HG02973 (cell line): ENCODE measurements around the gene MIA.
"Not testable (repeated sequence)": the region's sequence is repeated elsewhere in the genome, so short reads cannot be mapped to it uniquely, and the experiment has no call there.

Source experiments
- ATAC-seq: cut with Tn5 transposase; IDR thresholded peaks from one replicate; pipeline ENCODE4 v1.9.1; 2021; ENCODE audit warnings: moderate library complexity; ENCODE audit not compliant: unreplicated experiment

The MIA gene

DNA sequence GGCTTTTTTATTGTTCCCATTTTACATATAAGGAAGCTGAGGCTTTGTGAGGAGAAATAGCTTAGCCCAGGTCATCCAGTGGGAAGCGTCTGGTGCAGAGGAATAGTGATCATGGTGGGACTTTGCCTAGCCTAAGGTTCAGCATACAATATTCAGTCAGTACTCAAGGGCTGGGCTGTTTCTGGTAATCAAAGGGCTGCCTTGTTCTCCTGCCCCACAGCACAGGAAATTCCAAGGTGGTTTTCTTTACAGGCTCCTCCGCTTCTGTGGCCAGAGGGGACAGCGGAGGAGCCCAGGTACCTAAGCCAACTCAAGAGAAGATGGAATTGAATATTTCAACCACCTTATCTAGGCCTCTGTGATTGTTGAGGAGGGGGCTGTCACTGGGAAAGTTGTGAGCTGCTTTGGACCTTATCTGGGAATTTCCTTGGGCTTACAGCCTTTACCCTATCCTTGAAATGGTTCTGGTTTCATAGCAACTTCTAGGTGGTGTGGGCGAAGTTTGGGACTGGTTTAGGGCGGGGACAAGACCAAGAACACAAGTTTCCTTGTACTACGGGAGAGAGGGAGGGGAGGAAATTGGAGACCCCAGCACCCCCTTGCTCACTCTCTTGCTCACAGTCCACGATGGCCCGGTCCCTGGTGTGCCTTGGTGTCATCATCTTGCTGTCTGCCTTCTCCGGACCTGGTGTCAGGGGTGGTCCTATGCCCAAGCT lies at the start of gene MIA:
Gene MIA (plus strand): TSS at position 606 of the 716 bp plus-strand sequence. CDS start 22 bp downstream, at position 628.
- no peak for ATAC-seq

DNA sequence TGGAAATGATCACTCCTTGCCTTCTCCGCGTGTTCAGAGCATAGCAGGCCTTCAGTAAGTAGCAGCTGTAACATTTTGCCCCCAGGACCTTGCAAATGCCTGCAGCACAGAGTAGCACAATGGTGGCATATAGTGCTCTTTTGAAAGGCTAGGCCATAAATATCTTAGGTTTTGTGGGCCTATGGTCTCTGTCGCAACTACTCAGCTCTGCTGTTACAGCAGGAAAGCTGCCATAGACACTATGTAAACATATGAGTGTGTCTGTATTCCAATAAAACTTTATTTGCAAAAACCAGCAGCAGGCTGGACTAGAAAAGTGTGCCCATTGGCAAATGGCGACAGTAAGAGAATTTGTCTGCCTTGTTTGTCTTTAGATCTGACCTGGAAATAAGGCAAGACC lies 49.0 kb upstream of the MIA start:
- ATAC-seq, result no peak

DNA sequence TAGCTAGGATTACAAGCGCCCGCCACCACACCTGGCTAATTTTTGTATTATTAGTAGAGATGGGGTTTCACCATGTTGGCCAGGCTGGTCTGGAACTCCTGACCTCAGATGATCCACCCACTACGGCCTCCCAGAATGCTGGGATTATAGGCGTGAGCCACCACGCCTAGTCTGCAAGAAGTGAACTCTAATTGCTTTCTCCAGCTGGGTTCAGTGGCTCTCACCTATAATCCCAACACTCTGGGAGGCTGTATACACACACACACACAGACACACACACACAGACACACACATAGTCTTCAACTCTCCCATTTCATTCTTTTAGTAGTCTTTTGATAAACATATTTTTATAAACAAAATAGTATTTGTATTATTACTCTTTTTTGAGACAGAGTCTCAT lies 45.3 kb upstream of the MIA start:
- ATAC-seq, result not testable (repeated sequence)

DNA sequence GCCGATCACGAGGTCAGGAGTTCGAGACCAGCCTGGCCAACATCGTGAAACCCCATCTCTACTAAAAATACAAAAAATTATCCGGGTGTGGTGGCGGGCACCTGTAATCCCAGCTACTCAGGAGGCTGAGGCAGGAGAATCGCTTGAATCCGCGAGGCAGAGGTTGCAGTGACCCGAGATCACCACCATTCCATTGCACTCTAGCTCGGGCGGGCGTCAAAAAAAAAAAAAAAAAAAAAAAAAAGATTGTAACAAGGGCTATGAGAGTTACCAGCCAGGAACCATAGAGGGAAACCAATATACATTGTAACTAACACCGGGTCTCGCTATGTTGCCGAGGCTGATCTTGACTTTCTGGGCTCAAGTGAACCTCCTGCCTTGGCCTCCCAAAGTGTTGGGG lies 43.0 kb upstream of the MIA start:
- ATAC-seq, result not testable (repeated sequence)

DNA sequence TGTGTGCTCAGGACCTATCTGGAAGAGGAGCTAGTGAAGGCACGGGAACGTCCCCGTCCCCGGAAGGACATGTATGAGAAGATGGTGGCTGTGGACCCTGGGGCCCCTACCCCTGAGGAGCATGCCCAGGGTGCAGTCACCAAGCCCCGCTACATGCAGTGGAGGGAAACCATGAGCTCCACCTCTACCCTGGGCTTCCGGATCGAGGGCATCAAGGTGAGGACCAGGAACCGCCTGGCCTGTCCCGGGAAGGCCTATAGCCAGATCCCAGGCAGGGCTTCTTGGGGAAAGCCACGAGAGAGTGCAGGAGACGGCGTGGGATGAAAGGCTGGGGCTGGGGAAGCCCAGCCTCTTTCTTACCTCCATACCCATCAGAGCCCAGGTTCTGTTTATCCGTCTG lies 42.2 kb upstream of the MIA start:
- no peak for ATAC-seq

DNA sequence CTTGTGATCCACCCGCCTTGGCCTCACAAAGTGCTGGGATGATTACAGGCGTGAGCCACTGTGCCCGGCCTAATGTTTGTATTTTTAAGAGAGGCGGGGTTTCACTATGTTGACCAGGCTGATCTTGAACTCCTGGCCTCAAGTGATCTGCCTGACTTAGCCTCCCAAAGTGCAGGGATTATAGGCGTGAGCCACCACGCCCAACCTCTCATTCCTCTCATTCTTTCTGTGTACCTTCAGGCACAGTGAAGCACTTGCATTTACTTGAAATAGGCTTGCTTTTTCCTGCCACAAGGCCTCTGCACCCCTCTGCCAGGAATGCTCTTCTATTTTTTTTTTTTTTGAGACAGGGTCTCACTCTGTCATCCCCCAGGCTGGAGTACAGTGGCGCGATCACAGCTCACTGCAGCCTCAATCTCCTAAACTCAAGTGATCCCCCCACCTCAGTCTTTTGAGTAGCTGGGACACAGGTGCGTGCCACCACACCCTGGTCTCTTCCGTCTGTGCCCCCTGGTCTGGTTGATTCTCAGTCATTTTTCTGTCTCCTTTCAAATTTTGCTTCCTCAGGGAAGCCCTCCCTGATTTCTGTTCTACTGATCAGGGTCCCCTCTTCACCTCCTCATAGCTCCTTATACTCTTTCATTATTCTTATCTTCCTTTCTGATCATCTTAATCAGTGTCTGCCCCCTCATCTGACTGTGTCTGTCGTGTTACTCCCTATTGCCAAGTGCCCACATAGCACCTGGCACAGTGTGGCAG lies 40.1 kb upstream of the MIA start:
- no peak for ATAC-seq

DNA sequence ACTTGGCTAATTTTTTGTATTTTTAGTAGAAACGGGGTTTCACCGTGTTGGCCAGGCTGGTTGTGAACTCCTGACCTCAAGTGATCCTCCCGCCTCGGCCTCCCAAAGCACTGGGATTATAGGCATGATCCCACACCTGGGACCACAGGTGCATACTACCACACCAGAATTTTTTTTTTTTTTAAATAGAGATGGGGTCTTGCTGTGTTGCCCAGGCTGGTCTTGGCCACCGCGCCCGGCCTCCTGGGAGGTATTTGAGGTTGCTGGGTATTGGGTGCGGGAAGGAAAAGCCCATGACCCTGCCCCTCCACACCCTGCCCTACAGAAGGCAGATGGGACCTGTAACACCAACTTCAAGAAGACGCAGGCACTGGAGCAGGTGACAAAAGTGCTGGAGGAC lies 38.7 kb upstream of the MIA start:
- no peak for ATAC-seq

DNA sequence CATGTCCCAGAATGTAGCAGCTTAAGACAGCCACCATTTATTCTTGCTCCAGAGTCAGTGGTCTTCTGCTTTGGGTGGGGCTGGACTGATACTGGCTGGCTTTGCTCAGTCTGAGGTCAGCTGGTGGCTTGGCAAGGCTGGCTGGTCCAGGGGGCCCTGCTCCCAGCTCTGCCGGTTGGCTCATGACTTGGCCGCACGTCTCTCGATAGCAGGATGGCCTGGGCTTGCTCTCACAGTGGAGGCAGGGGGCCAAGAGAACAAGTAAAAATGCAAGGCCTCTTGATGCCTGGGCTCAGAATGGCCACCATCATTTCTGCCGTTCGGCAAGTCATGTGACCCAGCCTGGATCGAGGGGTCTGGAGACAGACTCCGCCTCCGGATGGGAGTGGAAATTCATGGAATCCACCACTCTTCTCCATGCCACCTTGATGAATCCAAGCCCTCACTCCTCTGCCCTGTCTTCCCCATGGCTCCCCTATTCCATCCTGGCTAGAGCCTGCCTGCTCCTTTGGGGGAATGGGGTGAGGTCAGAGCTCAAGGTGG lies 38.1 kb upstream of the MIA start:
- no peak for ATAC-seq

DNA sequence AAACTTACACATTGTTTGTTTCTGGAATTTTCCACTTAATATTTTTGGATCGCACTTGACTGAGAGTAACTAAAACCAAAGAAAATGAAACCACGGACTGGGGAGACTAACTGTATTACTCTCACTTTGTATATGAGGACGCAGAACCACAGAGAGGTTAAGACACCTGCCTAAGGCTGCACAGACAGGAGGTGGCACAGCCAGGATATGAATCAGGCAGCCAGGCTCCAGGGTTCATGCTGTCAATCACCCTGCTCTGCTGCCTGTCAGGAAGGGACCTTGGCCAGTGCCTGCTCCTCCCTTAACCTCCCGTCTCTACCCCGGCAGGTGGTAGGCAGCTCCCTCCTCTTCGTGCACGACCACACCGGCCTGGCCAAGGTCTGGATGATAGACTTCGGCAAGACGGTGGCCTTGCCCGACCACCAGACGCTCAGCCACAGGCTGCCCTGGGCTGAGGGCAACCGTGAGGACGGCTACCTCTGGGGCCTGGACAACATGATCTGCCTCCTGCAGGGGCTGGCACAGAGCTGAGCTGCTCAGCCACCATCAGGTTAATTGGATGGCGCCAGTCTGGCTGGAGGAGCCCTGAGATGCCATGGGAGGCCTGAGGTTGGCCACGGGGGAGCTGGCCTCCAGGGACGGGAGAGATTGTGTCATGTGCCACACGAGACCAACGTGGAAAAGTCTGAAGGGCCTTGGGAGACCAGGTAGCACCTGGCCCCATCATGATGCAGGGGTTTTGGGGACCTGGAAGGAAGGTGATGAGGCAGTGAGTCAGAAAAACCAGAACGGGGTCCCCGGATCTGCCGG lies 36.1 kb upstream of the MIA start:
- no peak for ATAC-seq

DNA sequence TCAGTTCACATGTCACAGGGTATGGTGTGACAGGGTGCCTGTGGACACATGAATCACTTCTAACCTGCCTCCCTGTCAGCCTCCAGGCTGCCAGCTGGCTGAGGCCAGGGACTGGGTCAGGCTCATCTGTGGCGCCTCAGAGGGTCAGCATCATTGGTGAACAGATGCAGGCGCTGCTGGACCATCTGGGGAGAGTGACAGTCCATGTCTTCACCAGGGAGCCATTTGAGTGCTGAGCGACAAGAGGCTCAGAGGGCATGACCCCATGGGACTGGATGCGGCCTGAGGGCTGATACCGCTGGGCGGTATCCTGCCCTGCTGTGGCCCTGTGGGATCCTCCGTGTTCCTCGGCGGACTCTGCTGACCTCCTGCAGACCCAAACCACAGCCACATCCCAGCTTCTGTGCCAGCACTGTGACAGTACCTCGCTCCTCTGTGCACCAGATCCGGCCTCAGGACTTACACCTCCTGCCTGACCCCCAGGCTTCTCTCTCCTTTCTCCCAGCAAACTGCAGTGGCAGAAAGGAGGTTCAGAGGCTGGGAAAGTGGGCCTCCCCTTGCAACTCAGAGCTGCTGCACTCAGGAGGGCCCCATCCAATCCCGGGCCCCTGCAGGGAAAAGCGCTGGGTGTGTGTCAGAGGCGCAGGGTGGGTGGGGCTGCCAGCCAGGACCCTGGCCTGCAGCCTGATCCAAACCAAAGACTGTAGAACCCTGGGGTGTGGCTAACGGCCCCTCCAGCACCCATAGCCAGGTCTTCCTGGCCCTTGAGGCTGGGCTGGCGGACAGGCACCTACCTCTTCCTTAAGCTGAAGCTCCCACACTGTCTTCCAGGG lies 35.2 kb upstream of the MIA start:
- no peak for ATAC-seq

DNA sequence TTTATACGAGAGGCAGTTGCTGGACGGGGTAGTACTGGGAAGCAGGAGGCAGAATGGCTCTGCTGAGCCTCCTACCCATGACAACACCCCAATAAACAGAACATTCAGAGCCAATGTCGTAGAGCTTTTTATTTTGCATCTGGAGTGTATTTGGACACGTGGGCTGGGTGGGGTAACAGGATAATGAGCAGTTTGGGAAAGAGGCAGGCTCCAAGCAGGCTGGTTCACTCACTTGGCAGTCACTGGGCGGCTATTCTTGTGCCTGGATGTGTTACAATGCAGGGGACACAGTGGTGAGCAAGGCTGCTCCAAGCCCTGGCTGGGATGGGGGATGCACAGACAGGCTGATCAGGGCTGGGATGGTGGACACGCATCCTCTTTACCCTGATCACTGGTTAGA lies 34.6 kb upstream of the MIA start:
- ATAC-seq, result no peak

DNA sequence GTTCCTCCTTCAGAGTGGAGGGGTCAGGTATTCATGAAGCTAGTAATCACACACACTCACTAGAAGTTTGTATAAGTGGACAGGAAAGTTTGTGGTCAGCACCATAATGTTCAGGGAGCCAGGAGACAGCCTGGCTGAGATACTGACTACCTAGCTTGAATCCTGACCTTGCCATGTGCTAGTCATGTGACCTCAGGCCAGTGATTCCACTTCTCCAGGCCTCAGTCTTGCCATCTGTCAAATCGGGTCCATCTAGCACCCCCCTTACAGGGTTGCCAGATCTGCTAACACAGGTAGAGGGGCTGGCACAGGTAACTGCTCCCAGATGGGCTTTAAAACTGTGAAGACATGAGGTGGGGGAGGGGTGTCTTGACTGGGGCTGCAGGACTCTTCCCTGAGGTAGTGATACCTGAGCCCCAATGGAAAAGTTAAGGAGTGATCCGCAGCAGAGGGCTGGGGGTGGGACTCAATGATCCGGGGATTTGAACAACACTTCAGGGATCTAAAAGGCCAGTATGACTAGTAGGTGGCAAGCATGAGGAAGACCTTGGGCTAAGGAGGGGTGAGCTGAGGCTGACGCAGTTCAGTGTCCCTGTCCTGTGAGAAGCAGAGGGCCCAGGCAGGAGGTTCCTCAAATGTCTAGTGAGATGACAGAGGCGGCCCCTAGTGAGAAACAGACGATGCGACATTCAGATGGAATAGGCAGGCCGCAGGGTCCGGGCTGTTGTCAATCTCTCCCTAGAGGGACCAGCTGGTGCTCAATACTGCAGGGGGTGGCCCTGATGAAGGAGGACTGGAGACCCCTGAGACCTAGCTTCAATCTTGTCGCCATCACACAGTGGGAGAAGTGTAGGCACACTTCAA lies 33.6 kb upstream of the MIA start:
- ATAC-seq, result no peak

DNA sequence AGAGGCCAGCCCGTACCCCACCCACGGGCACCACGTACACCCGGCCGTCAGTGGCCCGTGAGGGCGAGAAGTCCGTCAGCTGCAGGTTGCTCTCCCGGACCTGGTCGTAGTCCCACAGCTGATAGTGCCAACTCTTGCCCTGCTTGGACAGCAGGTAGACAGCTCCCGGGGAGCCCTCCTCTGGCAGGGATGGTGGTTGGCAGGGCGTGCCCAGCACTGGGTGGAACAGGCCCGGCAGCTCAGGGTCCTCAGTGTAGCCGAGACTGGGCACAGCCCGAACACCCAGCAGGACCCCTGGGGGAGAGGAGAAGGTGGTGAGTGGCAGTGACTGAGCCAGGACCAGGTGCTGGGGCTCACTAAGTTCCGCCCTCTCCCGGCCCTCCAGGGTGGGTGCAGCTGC lies 32.8 kb upstream of the MIA start:
- ATAC-seq, result no peak

DNA sequence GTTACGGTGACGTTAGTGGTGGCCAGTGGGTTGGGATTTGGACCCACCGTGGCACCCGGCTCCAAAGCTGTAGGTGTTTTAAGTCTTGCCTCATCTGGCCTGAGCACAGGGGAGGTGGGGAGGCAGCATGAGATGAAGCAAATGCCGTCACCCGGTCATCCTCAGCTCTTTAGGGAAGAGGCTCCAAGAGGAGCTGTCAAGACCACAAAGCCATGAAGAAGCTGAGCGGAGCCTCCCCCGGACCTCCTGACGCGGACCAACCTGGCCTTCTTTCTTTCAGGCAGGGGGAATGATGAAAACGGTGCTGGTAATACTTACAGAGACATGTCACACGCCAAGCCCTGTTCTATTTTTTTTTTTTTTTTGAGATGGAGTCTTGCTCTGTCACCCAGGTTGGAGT lies 32.4 kb upstream of the MIA start:
- no peak for ATAC-seq

DNA sequence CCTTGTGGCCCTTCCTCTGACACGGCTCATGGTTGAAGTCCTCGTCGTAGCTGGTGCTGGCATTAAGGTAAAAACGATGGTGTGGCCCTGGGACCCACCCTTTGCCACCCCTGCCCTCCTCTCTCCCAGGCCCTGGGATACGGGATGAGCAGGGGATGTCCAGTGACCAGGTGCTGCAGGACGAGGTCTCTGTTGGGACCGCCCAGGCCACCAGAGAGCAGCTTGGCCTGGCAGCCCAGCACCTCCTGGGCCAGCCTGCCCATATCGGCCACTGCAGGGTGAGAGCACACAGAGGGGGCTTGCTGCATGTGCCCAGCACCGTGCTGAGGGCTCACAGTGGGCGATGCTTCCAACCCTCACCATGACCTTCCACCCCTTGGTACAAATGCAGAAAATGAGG lies 31.4 kb upstream of the MIA start:
- ATAC-seq, result no peak

DNA sequence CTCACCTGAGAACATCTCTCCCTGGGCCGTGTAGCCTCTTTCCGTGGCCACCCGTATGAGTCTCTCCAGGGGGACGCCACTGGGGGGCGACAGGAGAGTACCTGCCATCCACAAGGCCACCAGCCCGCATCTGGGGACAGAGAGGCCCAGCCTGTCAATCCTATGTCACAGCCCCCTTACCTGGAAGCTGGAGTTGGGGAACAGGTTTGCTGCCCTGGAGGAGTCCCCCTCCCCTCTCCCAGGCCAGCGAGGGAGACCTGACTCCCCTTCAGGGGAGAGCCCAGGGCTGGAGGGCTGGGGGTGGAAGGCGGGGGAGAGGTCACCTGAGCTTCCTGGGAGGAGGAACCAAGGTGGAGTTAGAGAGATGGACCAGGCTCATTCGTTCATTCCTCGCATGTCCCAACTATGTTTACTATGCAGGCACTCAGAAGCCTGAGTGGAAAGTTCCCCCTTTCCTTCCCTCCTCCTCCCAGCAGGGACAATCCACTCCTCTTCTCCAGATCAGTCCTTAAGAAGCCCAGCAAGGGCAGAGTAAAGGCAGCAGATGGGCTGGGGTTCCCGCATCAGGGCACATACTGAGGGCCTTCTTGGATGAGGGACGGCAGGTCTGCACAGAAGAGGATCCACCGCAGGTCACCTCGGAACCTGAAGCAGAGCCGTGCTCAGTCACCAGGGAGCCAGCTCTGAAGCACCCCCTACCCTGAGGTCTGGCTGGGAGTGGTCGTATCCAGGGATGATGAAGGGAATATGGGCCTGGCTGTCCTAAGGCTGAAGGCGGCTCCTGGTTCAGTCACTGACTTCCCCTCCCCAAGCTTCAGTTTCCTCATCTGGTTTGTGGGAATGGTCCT lies 30.5 kb upstream of the MIA start:
- no peak for ATAC-seq

DNA sequence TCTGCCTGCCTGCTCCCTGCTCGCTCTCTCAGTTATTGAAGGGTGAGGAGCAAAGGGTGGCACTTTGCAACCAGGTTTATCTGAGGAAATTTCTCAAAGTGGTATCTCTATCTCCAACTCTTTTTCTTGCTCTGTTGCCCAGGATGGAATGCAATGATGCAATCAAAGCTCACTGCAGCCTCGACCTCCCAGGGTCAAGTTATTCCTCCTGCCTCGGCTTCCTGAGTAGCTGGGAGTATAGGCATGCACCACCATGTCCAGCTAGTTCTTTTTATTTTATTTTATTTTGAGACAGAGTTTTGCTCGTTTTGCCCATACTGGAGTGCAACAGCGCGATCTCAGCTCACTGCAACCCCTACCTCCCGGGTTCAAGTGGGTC lies 29.9 kb upstream of the MIA start:
- ATAC-seq, result no peak

DNA sequence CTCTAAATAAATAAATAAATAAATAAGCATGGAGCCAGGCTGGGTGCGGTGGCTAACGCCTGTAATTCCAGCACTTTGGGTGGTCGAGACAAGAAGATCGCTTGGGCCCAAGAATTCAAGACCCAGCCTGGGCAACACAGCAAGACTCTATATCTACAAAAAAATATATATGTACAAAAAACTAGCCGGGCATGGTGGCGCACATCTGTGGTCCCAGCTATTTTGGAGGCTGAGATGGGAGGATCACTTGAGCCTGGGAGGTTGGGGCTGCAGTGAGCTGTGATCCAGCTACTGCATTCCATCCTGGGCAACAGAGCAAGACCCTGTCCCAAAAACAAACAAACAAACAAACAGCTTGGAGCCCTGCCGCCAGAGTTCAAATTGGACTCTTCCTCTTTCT lies 27.8 kb upstream of the MIA start:
- no peak for ATAC-seq
